Measurements from ENCODE around the gene SPRR2A.
"Not testable (repeated sequence)": the region's sequence is repeated elsewhere in the genome, so short reads cannot be mapped to it uniquely, and the experiment has no call there.

The SPRR2A gene

DNA sequence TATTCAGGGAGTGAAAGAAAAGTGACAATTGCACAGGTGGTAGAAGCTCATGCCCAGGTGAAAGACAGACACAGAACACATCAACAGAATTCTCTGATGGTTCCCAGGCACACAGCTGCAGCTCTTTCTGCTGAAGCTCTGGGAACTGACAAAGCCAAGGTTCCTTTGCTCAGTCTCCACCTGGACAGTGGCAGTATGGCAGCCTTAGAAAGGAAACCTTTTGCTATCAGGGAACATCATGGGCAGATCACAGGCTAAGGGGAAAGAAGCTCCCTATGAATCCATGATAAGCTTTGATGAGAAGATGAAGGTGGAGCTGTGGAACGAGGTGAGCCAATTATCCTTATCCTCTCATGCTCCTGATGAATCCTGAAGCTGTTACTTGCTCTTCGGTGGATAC lies 12.9 kb upstream of the SPRR2A start:
- H3K36me3 ChIP-seq (ENCODE audit: control insufficient read depth, low read length): no peaks in the 10 kb centered on the region
- H3K9me3 ChIP-seq (ENCODE audit: control insufficient read depth, insufficient read depth, low read length): no peaks in the 10 kb centered on the region
- H3F3A ChIP-seq (ENCODE audit: control insufficient read depth, insufficient read depth): no peaks in the 10 kb centered on the region
- H3K27ac ChIP-seq (ENCODE audit: low read depth, low read length): no peak overlapping the region
- no peak overlapping the region for H3K4me2 ChIP-seq (ENCODE audit: low read length)
- H3K27me3 ChIP-seq (ENCODE audit: control insufficient read depth, low read length): no peaks in the 10 kb centered on the region; the same call in none of the 2 replicates
- no peaks in the 10 kb centered on the region for H3K4me1 ChIP-seq (ENCODE audit: control insufficient read depth, low read length)
- no peak overlapping the region for H3K4me3 ChIP-seq (ENCODE audit: low read length)
- TF ChIP-seq, protein P1, sequence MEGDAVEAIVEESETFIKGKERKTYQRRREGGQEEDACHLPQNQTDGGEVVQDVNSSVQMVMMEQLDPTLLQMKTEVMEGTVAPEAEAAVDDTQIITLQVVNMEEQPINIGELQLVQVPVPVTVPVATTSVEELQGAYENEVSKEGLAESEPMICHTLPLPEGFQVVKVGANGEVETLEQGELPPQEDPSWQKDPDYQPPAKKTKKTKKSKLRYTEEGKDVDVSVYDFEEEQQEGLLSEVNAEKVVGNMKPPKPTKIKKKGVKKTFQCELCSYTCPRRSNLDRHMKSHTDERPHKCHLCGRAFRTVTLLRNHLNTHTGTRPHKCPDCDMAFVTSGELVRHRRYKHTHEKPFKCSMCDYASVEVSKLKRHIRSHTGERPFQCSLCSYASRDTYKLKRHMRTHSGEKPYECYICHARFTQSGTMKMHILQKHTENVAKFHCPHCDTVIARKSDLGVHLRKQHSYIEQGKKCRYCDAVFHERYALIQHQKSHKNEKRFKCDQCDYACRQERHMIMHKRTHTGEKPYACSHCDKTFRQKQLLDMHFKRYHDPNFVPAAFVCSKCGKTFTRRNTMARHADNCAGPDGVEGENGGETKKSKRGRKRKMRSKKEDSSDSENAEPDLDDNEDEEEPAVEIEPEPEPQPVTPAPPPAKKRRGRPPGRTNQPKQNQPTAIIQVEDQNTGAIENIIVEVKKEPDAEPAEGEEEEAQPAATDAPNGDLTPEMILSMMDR (IDR thresholded peaks at IDR 0.05; ENCODE audit: low read depth, low read length, poor library complexity, severe bottlenecking): no peak
- no peak for TF ChIP-seq EZH2phosphoT487 (IDR thresholded peaks at IDR 0.05; ENCODE audit: borderline replicate concordance, low read length)
- H3K9me2 ChIP-seq (replicated peaks; ENCODE audit: control insufficient read depth, low read length): no peaks in the 10 kb centered on the region
- no peaks in the 10 kb centered on the region for H3K79me2 ChIP-seq (ENCODE audit: control insufficient read depth, low read length)
- H4K20me1 ChIP-seq (ENCODE audit: control insufficient read depth, insufficient read depth, low read depth, low read length): no peaks in the 10 kb centered on the region

DNA sequence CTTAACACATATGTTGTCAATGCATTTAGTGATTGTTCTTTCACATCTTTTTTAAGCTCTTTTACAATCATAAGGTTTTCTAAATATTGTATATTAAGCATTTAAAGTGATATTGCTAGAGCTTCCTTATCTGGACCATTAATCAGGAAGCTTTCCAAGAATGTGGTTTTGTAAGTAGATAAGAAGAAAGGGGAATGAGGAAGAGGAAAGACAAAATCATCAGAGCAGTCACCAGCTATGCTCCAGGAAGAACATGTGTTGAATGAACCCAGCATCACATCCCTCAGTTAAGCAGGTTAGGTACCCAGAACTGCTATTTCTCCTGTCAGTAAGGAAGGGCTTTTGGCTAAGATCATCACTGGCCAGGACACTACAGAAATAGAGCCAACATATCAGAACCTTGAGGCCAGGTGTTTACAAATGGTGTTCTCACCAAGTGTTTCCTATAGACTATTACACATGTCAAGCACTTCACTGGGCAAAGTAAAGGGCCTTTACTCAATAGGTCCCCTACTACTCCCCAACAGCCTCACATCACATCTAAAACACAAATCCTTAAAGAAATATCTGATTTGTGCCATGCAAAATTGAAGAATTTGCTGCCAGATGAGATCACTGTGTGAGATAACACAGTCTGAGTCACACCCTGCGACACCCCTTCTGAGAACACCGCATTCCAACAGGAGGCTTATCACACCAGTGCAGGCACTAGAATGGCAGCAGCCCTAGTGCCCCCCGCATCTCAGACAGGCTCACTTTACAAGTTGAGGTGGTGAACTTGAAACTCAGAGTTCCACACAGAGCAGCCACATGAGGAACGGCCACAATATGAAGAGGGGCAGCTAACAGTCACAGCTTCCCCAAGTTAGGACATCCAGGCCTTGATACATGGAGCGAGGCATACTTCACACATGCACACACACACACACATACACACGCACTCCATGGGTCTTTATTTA lies 1.8 kb upstream of the SPRR2A start:
- Histone ChIP-seq H3K36me3 (ENCODE audit: control insufficient read depth, low read length) (no peaks in the 10 kb centered on the region), H3K79me2 (ENCODE audit: control insufficient read depth, low read length) (no peaks in the 10 kb centered on the region), H3K4me3 (ENCODE audit: low read length) (no peak overlapping the region), H3K27me3 (ENCODE audit: control insufficient read depth, low read length) (no peaks in the 10 kb centered on the region), H3K9me2 (replicated peaks; ENCODE audit: control insufficient read depth, low read length) (no peaks in the 10 kb centered on the region), H3K4me2 (ENCODE audit: low read length) (no peak overlapping the region), H4K20me1 (ENCODE audit: control insufficient read depth, insufficient read depth, low read depth, low read length) (no peaks in the 10 kb centered on the region), H3F3A (ENCODE audit: control insufficient read depth, insufficient read depth) (no peaks in the 10 kb centered on the region), H3K4me1 (ENCODE audit: control insufficient read depth, low read length) (0 out of 2 replicates have a peak, but pooled peaks cover 2% of the 10 kb centered on the region), H3K27ac (ENCODE audit: low read depth, low read length) (no peak overlapping the region), H3K9me3 (ENCODE audit: control insufficient read depth, insufficient read depth, low read length) (no peaks in the 10 kb centered on the region)
- no peak for TF ChIP-seq EZH2phosphoT487 (IDR thresholded peaks at IDR 0.05; ENCODE audit: borderline replicate concordance, low read length)
- TF ChIP-seq, protein P1 (IDR thresholded peaks at IDR 0.05; ENCODE audit: low read depth, low read length, poor library complexity, severe bottlenecking): no peak

DNA sequence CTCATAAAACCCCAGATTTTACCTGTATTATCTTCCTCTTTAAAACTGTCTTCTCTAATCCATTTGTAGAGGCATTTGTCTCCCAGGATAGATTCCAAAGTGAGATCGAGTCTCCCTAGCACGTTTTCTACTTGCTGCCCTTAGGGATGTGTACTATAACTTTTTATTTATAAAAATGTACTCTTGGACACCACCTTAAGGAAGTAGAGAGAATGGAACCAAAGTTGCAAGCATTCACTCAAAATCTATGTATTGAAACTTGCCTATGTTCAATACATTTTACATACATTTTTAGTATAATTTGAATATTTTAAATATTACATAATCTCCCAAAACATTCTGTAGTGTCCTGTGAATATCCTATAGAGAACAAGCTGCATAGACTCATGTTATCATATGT lies 842 bp upstream of the SPRR2A start:
- no peaks in the 10 kb centered on the region for H4K20me1 ChIP-seq (ENCODE audit: control insufficient read depth, insufficient read depth, low read depth, low read length)
- H3K27ac ChIP-seq (ENCODE audit: low read depth, low read length): no peak overlapping the region
- H3F3A ChIP-seq (ENCODE audit: control insufficient read depth, insufficient read depth): no peaks in the 10 kb centered on the region
- H3K4me3 ChIP-seq (ENCODE audit: low read length): no peak overlapping the region
- no peaks in the 10 kb centered on the region for H3K27me3 ChIP-seq (ENCODE audit: control insufficient read depth, low read length)
- no peaks in the 10 kb centered on the region for H3K9me3 ChIP-seq (ENCODE audit: control insufficient read depth, insufficient read depth, low read length)
- H3K4me1 ChIP-seq (ENCODE audit: control insufficient read depth, low read length): 0 out of 2 replicates have a peak, but pooled peaks cover 2% of the 10 kb centered on the region
- H3K4me2 ChIP-seq (ENCODE audit: low read length): no peak overlapping the region
- no peaks in the 10 kb centered on the region for H3K79me2 ChIP-seq (ENCODE audit: control insufficient read depth, low read length)
- no peaks in the 10 kb centered on the region for H3K9me2 ChIP-seq (replicated peaks; ENCODE audit: control insufficient read depth, low read length)
- no peak for TF ChIP-seq EZH2phosphoT487 (IDR thresholded peaks at IDR 0.05; ENCODE audit: borderline replicate concordance, low read length)
- TF ChIP-seq, protein P1 (IDR thresholded peaks at IDR 0.05; ENCODE audit: low read depth, low read length, poor library complexity, severe bottlenecking): no peak
- H3K36me3 ChIP-seq (ENCODE audit: control insufficient read depth, low read length): no peaks in the 10 kb centered on the region

GRCh38 chr1:153056111-153056510 lies 1.2 kb downstream of the SPRR2A start:
- H3K9me2 ChIP-seq (replicated peaks; ENCODE audit: control insufficient read depth, low read length); H3K36me3 ChIP-seq (ENCODE audit: control insufficient read depth, low read length); H3K27me3 ChIP-seq (ENCODE audit: control insufficient read depth, low read length); H3K4me1 ChIP-seq (ENCODE audit: control insufficient read depth, low read length); H4K20me1 ChIP-seq (ENCODE audit: control insufficient read depth, insufficient read depth, low read depth, low read length); H3K9me3 ChIP-seq (ENCODE audit: control insufficient read depth, insufficient read depth, low read length); H3K4me3 ChIP-seq (ENCODE audit: low read length); H3K4me2 ChIP-seq (ENCODE audit: low read length); H3F3A ChIP-seq (ENCODE audit: control insufficient read depth, insufficient read depth); H3K79me2 ChIP-seq (ENCODE audit: control insufficient read depth, low read length); H3K27ac ChIP-seq (ENCODE audit: low read depth, low read length): not testable (repeated sequence)

Measured in DOHH2 (cell line).